Measurements from ENCODE around the gene TNNT1. TPM values are rescaled to one million over a fixed set of nuclear protein-coding genes. Genes with fewer than 3 reads are reported as not detected.

The TNNT1 gene
- polyA plus RNA-seq, 1 of the 3 experiments (the other 2 are of a cell fraction), result 39.5 TPM

DNA sequence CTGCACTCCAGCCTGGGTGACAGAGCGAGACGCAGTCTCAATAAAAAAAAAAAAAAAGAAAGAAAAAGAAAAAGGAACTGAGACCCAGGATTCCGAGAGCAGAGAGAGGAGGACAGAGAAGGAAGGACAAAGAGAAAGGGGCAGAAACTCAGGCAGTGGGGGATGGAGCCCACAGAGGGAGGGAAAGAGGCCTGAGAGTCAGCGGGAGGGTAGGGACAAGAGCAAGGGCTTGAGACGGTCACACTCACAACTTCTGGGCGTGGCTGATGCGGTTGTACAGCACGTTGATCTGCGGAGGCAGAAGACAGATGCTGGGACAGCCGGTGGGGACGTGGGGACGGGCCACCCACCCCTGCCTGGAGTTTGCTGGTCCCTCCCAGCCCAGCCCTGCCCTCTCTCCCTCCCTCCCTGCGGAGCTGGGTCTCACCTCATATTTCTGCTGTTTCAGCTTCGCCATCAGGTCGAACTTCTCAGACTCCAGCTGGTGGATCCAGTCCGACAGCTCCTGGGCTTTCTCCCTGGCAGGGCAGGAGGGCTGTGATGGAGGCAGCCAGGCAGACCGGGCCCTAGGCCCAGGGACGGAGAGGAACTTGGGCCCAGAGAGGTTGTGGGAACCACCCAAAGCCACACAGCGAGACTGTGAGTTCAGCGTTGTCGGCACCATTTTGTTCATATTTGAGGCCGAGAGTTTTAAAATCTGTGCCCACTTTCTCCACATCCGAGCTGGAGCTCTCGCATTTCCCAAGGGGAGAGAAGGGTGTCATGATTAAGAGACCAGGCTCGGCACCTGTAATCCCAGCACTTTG is 15.2 kb downstream of the TNNT1 start:
- Histone ChIP-seq H3K4me2 (no peak overlapping the region), H4K20me1 (ENCODE audit: insufficient read depth) (no peaks in the 10 kb centered on the region), H3K27ac (ENCODE audit: low read depth in 2 of 2, low read length in 1 of 2) (no peak overlapping the region), H3K36me3 (replicated peaks in 1 of 2; ENCODE audit: control insufficient read depth in 1 of 2, insufficient read depth in 2 of 2, low read length in 1 of 2) (no peaks in the 10 kb centered on the region), H3K4me3 (ENCODE audit: low read depth in 2 of 2, low read length in 1 of 2) (no peak overlapping the region), H3K79me2 (ENCODE audit: insufficient read depth) (no peaks in the 10 kb centered on the region), H3K9ac (no peak overlapping the region), H3K9me2 (no peaks in the 10 kb centered on the region), H3F3A (replicated peaks; ENCODE audit: insufficient read depth) (peaks cover 4% of the 10 kb centered on the region), H3K27me3 (ENCODE audit: insufficient read depth) (peaks cover 13% of the 10 kb centered on the region; the same call in 1 of the 2 replicates), H3K9me3 (no peaks in the 10 kb centered on the region), H3K4me1 (ENCODE audit: control insufficient read depth in 1 of 2, insufficient read depth in 2 of 2, low read depth in 1 of 2, low read length in 1 of 2) (no peaks in the 10 kb centered on the region), H2AFZ (ENCODE audit: low read depth) (no peak overlapping the region)
- ChIA-PET POLR2A (no interaction called here), CTCF (interaction anchor here (1.3 to 3.2 kb wide), 7 partner anchors 8 to 253 kb away, joined by 3 to 37 read pairs (median 8); partner anchors contain the start of gene PPP1R12C)
- 65% methylated on average over 14 of the region's 25 CpGs for WGBS (ENCODE audit: low lambda C conversion rate)
- DNase-seq, result no peak
- TF ChIP-seq MEF2A (IDR thresholded peaks at IDR 0.05; ENCODE audit: borderline replicate concordance, low read depth) (no peak), EP300 (IDR thresholded peaks at IDR 0.05; ENCODE audit: borderline replicate concordance in 1 of 2, low read depth in 1 of 2, low read length in 1 of 2) (no peak), RCOR1 (IDR thresholded peaks at IDR 0.05; ENCODE audit: low read length) (no peak), TEAD4 (IDR thresholded peaks at IDR 0.05; ENCODE audit: borderline replicate concordance, insufficient read depth) (no peak), GABPA (IDR thresholded peaks at IDR 0.05; ENCODE audit: low read depth) (no peak), JUND (IDR thresholded peaks at IDR 0.05) (no peak), FOXJ3 (CRISPR knock-in tag; IDR thresholded peaks at IDR 0.05) (no peak), POLR2AphosphoS5 (IDR thresholded peaks at IDR 0.05; ENCODE audit: low read depth, low read length) (no peak), RFX5 (IDR thresholded peaks at IDR 0.05; ENCODE audit: low read length) (no peak), FOXM1 (IDR thresholded peaks at IDR 0.05; ENCODE audit: low read depth) (no peak), RXRA (IDR thresholded peaks at IDR 0.05; ENCODE audit: borderline replicate concordance, low read depth) (no peak), CHD2 (IDR thresholded peaks at IDR 0.05; ENCODE audit: low read length, partially characterized antibody) (no peak), ELF1 (IDR thresholded peaks at IDR 0.05) (no peak)
- TF ChIP-seq, protein P1, sequence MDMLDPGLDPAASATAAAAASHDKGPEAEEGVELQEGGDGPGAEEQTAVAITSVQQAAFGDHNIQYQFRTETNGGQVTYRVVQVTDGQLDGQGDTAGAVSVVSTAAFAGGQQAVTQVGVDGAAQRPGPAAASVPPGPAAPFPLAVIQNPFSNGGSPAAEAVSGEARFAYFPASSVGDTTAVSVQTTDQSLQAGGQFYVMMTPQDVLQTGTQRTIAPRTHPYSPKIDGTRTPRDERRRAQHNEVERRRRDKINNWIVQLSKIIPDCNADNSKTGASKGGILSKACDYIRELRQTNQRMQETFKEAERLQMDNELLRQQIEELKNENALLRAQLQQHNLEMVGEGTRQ (IDR thresholded peaks at IDR 0.05; ENCODE audit: borderline replicate concordance, low read depth, low read length), result no peak
- TF ChIP-seq, protein P2, sequence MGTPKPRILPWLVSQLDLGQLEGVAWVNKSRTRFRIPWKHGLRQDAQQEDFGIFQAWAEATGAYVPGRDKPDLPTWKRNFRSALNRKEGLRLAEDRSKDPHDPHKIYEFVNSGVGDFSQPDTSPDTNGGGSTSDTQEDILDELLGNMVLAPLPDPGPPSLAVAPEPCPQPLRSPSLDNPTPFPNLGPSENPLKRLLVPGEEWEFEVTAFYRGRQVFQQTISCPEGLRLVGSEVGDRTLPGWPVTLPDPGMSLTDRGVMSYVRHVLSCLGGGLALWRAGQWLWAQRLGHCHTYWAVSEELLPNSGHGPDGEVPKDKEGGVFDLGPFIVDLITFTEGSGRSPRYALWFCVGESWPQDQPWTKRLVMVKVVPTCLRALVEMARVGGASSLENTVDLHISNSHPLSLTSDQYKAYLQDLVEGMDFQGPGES (IDR thresholded peaks at IDR 0.05; ENCODE audit: low read depth, low read length), result no peak
- TF ChIP-seq, protein P3, sequence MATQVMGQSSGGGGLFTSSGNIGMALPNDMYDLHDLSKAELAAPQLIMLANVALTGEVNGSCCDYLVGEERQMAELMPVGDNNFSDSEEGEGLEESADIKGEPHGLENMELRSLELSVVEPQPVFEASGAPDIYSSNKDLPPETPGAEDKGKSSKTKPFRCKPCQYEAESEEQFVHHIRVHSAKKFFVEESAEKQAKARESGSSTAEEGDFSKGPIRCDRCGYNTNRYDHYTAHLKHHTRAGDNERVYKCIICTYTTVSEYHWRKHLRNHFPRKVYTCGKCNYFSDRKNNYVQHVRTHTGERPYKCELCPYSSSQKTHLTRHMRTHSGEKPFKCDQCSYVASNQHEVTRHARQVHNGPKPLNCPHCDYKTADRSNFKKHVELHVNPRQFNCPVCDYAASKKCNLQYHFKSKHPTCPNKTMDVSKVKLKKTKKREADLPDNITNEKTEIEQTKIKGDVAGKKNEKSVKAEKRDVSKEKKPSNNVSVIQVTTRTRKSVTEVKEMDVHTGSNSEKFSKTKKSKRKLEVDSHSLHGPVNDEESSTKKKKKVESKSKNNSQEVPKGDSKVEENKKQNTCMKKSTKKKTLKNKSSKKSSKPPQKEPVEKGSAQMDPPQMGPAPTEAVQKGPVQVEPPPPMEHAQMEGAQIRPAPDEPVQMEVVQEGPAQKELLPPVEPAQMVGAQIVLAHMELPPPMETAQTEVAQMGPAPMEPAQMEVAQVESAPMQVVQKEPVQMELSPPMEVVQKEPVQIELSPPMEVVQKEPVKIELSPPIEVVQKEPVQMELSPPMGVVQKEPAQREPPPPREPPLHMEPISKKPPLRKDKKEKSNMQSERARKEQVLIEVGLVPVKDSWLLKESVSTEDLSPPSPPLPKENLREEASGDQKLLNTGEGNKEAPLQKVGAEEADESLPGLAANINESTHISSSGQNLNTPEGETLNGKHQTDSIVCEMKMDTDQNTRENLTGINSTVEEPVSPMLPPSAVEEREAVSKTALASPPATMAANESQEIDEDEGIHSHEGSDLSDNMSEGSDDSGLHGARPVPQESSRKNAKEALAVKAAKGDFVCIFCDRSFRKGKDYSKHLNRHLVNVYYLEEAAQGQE (IDR thresholded peaks at IDR 0.05; ENCODE audit: low read depth, low read length), result no peak
- TF ChIP-seq, protein P4, sequence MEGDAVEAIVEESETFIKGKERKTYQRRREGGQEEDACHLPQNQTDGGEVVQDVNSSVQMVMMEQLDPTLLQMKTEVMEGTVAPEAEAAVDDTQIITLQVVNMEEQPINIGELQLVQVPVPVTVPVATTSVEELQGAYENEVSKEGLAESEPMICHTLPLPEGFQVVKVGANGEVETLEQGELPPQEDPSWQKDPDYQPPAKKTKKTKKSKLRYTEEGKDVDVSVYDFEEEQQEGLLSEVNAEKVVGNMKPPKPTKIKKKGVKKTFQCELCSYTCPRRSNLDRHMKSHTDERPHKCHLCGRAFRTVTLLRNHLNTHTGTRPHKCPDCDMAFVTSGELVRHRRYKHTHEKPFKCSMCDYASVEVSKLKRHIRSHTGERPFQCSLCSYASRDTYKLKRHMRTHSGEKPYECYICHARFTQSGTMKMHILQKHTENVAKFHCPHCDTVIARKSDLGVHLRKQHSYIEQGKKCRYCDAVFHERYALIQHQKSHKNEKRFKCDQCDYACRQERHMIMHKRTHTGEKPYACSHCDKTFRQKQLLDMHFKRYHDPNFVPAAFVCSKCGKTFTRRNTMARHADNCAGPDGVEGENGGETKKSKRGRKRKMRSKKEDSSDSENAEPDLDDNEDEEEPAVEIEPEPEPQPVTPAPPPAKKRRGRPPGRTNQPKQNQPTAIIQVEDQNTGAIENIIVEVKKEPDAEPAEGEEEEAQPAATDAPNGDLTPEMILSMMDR (IDR thresholded peaks at IDR 0.05), result no peak
